Endothelial cell of umbilical vein (primary cell): ENCODE measurements around the gene SMPX. TPM values are rescaled to one million over a fixed set of nuclear protein-coding genes. Genes with fewer than 3 reads are reported as not detected.

Experiments used
- BruUV-seq: library from RNA; stranded (reverse); fragments of 400-500 nt; replicated peaks from 2 replicates; lab custom pipeline; 2021; lab: Mats Ljungman, UMichigan
- CTCF ChIA-PET: fragments of 300-600, 350-600 bp; sonication (Branson Sonifier 250); formaldehyde crosslinking; loops from one replicate; lab custom pipeline; 2021; ENCODE audit warnings: antibody characterized with exemption, inconsistent platforms; lab: Charles Lee
- POLR2A ChIA-PET: fragments of 300-600, 350-600 bp; sonication (Branson Sonifier 250); formaldehyde crosslinking; loops from one replicate; lab custom pipeline; 2021; ENCODE audit warnings: antibody characterized with exemption, inconsistent platforms; lab: Charles Lee
- DNase-seq: peaks from one replicate; pipeline ENCODE4 v3.0.0-alpha.2; 2011; ENCODE audit warnings: low read depth, low spot score
- FAIRE-seq: peaks from 2 replicates; lab custom pipeline; 2011; peaks lifted over from hg19 to GRCh38; lab: Jason Lieb, UNC
- H2AFZ ChIP-seq: 2 replicates; pipeline ENCODE4 v1.6.0; 2012; ENCODE audit warnings: low read depth, low read length, control low read depth, inconsistent platforms
- H3K27ac ChIP-seq: 2 replicates; pipeline ENCODE4 v1.5.1; 2011; ENCODE audit warnings: low read depth, mild to moderate bottlenecking, control low read depth, low read length, moderate library complexity; ENCODE audit not compliant: insufficient read depth
- H3K27me3 ChIP-seq, 2 experiments: 2 replicates each; pipeline versions ENCODE4 v1.6.0 to v1.6.1; 2011; ENCODE audit warnings: low read length in 2 of 2, mixed read lengths in 1 of 2; ENCODE audit not compliant: control insufficient read depth in 2 of 2, insufficient read depth in 2 of 2
- H3K36me3 ChIP-seq, 2 experiments: 2 replicates in 1 of 2; 3 replicates in 1 of 2; pipeline ENCODE4 v1.5.1; 2011; ENCODE audit warnings: low read length in 2 of 2, mild to moderate bottlenecking in 1 of 2, moderate library complexity in 1 of 2; ENCODE audit not compliant: control insufficient read depth in 2 of 2, insufficient read depth in 2 of 2; ENCODE audit errors: extremely low read depth in 1 of 2
- H3K4me1 ChIP-seq: 3 replicates; pipeline ENCODE4 v1.5.1; 2011; ENCODE audit warnings: mild to moderate bottlenecking, low read length; ENCODE audit not compliant: control insufficient read depth, insufficient read depth; ENCODE audit errors: extremely low read depth
- H3K4me2 ChIP-seq: 2 replicates; pipeline ENCODE4 v1.6.1; 2011; ENCODE audit warnings: low read length, control low read depth, mixed read lengths; ENCODE audit not compliant: insufficient read depth
- H3K4me3 ChIP-seq, 3 experiments: fragments of 200-600 bp in 1 of 3; sonication (generic), shearing (Covaris generic) in 1 of 3; replicated peaks in 1 of 3; 2 replicates each; pipeline ENCODE4 v1.5.1; 2011 to 2016; ENCODE audit warnings: control low read depth in 3 of 3, low read length in 3 of 3, mild to moderate bottlenecking in 2 of 3, inconsistent platforms in 1 of 3, low read depth in 1 of 3, moderate library complexity in 1 of 3; ENCODE audit not compliant: insufficient read depth in 1 of 3
- H3K79me2 ChIP-seq: 2 replicates; pipeline ENCODE4 v1.6.0; 2012; ENCODE audit warnings: low read length, inconsistent platforms; ENCODE audit not compliant: control insufficient read depth, insufficient read depth
- H3K9ac ChIP-seq: replicated peaks from 2 replicates; pipeline ENCODE3; 2011; ENCODE audit warnings: low read length, control low read depth; ENCODE audit not compliant: insufficient read depth; ENCODE audit errors: extremely low read depth
- H3K9me1 ChIP-seq: replicated peaks from 3 replicates; pipeline ENCODE4 v1.6.0; 2011; ENCODE audit warnings: mild to moderate bottlenecking, low read length; ENCODE audit not compliant: control insufficient read depth, insufficient read depth; ENCODE audit errors: extremely low read depth
- H3K9me3 ChIP-seq: replicated peaks from 2 replicates; pipeline ENCODE4 v1.5.1; 2012; ENCODE audit warnings: low read length, inconsistent platforms; ENCODE audit not compliant: control insufficient read depth, insufficient read depth
- H4K20me1 ChIP-seq: replicated peaks from 2 replicates; pipeline ENCODE3; 2011; ENCODE audit warnings: mild to moderate bottlenecking, low read length; ENCODE audit not compliant: control insufficient read depth, insufficient read depth; ENCODE audit errors: extremely low read depth
- CTCF ChIP-seq, 2 donors: IDR thresholded peaks; 1 replicate in 1 of 2; 2 replicates in 1 of 2; pipeline ENCODE4 v1.5.1; 2011; ENCODE audit warnings: low read length in 2 of 2, mild to moderate bottlenecking in 2 of 2, moderate library complexity in 2 of 2, control low read depth in 1 of 2, inconsistent platforms in 1 of 2, low read depth in 1 of 2; ENCODE audit not compliant: insufficient read depth in 1 of 2; ENCODE audit errors: extremely low read depth in 1 of 2
- EZH2 ChIP-seq: IDR thresholded peaks from 2 replicates; pipeline ENCODE4 v1.6.1; 2012; ENCODE audit warnings: borderline replicate concordance, low read depth, mild to moderate bottlenecking, moderate library complexity, low read length, inconsistent platforms; ENCODE audit not compliant: severe bottlenecking
- FOS ChIP-seq: IDR thresholded peaks from 2 replicates; pipeline ENCODE4 v1.6.1; 2011; ENCODE audit warnings: mild to moderate bottlenecking, low read length, moderate library complexity, borderline replicate concordance; ENCODE audit not compliant: insufficient read depth
- GATA2 ChIP-seq: IDR thresholded peaks from 2 replicates; pipeline ENCODE4 v1.7.0; 2011; ENCODE audit warnings: low read depth, mild to moderate bottlenecking, moderate library complexity, mixed read lengths, low read length; ENCODE audit not compliant: insufficient read length, insufficient read depth
- JUN ChIP-seq: IDR thresholded peaks from 2 replicates; pipeline ENCODE4 v1.6.1; 2011; ENCODE audit warnings: borderline replicate concordance, low read depth; ENCODE audit not compliant: insufficient read length, insufficient read depth
- MYC ChIP-seq: IDR thresholded peaks from one replicate; pipeline ENCODE4 v1.6.1; 2011; ENCODE audit warnings: mild to moderate bottlenecking, low read depth, low read length
- POLR2A ChIP-seq: IDR thresholded peaks from 2 replicates; pipeline ENCODE4 v1.6.1; 2012; ENCODE audit warnings: low read depth, mild to moderate bottlenecking, control low read depth, low read length
- POLR2AphosphoS5 ChIP-seq: IDR thresholded peaks from 2 replicates; pipeline ENCODE4 v1.6.1; 2012; ENCODE audit warnings: low read depth, mild to moderate bottlenecking, control low read depth, low read length, moderate library complexity; ENCODE audit not compliant: insufficient read depth
- dilution Hi-C: fragments of 300-500 bp; cut with MboI; formaldehyde crosslinking; loops from one replicate; pipeline ENCODE4 v1.15.0; 2019; ENCODE audit warnings: low sequenced_read_pairs; ENCODE audit not compliant: extremely low pct_ligation_motif_present
- intact Hi-C: fragments of 100-400 bp; cut with micrococcal nuclease; formaldehyde crosslinking; loops from one replicate; pipeline ENCODE4 v1.10.0; 2022
- polyA plus RNA-seq, 4 experiments: library from polyadenylated mRNA; depleted of rRNA in 3 of 4; stranded (reverse) in 3 of 4; unstranded in 1 of 4; fragments of >200 nt; gene quantifications; 2 replicates each; pipeline versions ENCODE4 v1.2.1 to v1.2.3, GENCODE V29; 2011 to 2012; ENCODE audit warnings: missing spikeins in 1 of 4
- total RNA-seq: library from RNA; stranded (reverse); gene quantifications from 2 replicates; pipeline ENCODE4 v1.2.3, GENCODE V29; 2021
- TF ChIP-seq, protein P1 (sequence below): IDR thresholded peaks from 2 replicates; pipeline ENCODE4 v1.6.1; 2011; ENCODE audit not compliant: insufficient read depth, insufficient read length

SMPX gene
- total and polyA plus RNA-seq, 2 donors (not counting 3 experiments of a cell fraction or from before 2014, with no cell fraction given): not detected

GRCh38 chrX:21721195-21721594 lies 36.7 kb downstream of the SMPX start:
- CTCF ChIA-PET: no interaction called here
- Histone ChIP-seq H3K9me1 (no peaks in the 10 kb centered on the region), H3K27me3 (no peaks in the 10 kb centered on the region), H3K4me3 (no peak overlapping the region), H2AFZ (no peak overlapping the region), H3K4me2 (no peak overlapping the region), H3K4me1 (no peaks in the 10 kb centered on the region), H3K9me3 (no peaks in the 10 kb centered on the region), H3K9ac (no peak overlapping the region), H3K79me2 (no peaks in the 10 kb centered on the region), H4K20me1 (no peaks in the 10 kb centered on the region), H3K27ac (no peak overlapping the region), H3K36me3 (no peaks in the 10 kb centered on the region)
- TF ChIP-seq EZH2 (no peak), MYC (no peak), JUN (no peak), POLR2AphosphoS5 (no peak), FOS (no peak), GATA2 (no peak), CTCF (IDR thresholded peaks at IDR 0.05; ENCODE audit: extremely low read depth in 1 of 2, insufficient read depth in 1 of 2, low read depth in 1 of 2, low read length in 2 of 2) (no peak), POLR2A (no peak)
- TF ChIP-seq, protein P1, sequence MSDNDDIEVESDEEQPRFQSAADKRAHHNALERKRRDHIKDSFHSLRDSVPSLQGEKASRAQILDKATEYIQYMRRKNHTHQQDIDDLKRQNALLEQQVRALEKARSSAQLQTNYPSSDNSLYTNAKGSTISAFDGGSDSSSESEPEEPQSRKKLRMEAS: no peak
- FAIRE-seq: no peak
- dilution Hi-C loops: no loop called here
- BruUV-seq: no TSS peak
- POLR2A ChIA-PET: no interaction called here
- no peak for DNase-seq
- intact Hi-C loops: no loop called here
